Panc1 (cell line): ENCODE results near the gene PLCB1. TPM values are rescaled to one million over a fixed set of nuclear protein-coding genes. Genes with fewer than 3 reads are reported as not detected.

Experiments used
- ATAC-seq: fragments of 200-7000 bp; cut with Tn5 transposase; 2 replicates; pipeline ENCODE4 v1.9.1; 2020; ENCODE audit warnings: mild to moderate bottlenecking, moderate library complexity
- BruUV-seq: library from RNA; stranded (reverse); fragments of 400-500 nt; replicated peaks from 2 replicates; lab custom pipeline; 2021; lab: Mats Ljungman, UMichigan
- CTCF ChIA-PET: fragments of 300-600 bp; sonication (Branson Sonifier 250); formaldehyde crosslinking; loops from one replicate; lab custom pipeline; 2022; ENCODE audit warnings: antibody characterized with exemption; lab: Charles Lee
- POLR2A ChIA-PET: fragments of 300-600 bp; sonication (Branson Sonifier 250); formaldehyde crosslinking; loops from one replicate; lab custom pipeline; 2022; ENCODE audit warnings: antibody characterized with exemption; lab: Charles Lee
- DNase-seq: peaks from one replicate; pipeline ENCODE4 v3.0.0-alpha.2; 2010; ENCODE audit warnings: low read depth, low spot score
- H3K27ac ChIP-seq: 2 replicates; pipeline ENCODE4 v1.5.1; 2011; ENCODE audit warnings: mild to moderate bottlenecking, low read length, inconsistent platforms
- H3K27me3 ChIP-seq: fragments of 200-500 bp; sonication (Bioruptor generic); 2 replicates; pipeline ENCODE4 v1.6.0; 2014; ENCODE audit warnings: low read length, inconsistent platforms; ENCODE audit not compliant: control insufficient read depth, insufficient read depth
- H3K36me3 ChIP-seq: fragments of 200-500 bp; sonication (Bioruptor generic); 2 replicates; pipeline ENCODE4 v1.5.1; 2014; ENCODE audit warnings: inconsistent platforms, mild to moderate bottlenecking, low read length, moderate library complexity; ENCODE audit not compliant: control insufficient read depth, insufficient read depth
- H3K4me1 ChIP-seq: 2 replicates; pipeline ENCODE4 v1.5.1; 2011; ENCODE audit warnings: inconsistent platforms, mild to moderate bottlenecking, low read length, moderate library complexity; ENCODE audit not compliant: control insufficient read depth, insufficient read depth
- H3K4me3 ChIP-seq, 2 experiments: 2 replicates each; pipeline ENCODE4 v1.5.1; 2011 to 2012; ENCODE audit warnings: low read depth in 2 of 2, low read length in 2 of 2, mild to moderate bottlenecking in 2 of 2, inconsistent platforms in 1 of 2, moderate library complexity in 1 of 2
- H3K9me3 ChIP-seq: fragments of 200-500 bp; sonication (Bioruptor generic); 2 replicates; pipeline ENCODE4 v1.5.1; 2014; ENCODE audit warnings: low read depth, mild to moderate bottlenecking, inconsistent platforms, low read length, moderate library complexity; ENCODE audit not compliant: control insufficient read depth, insufficient read depth
- POLR2AphosphoS5 ChIP-seq: IDR thresholded peaks from 2 replicates; pipeline ENCODE4 v1.6.1; 2012; ENCODE audit warnings: mild to moderate bottlenecking, low read depth, low read length, moderate library complexity
- SIN3A ChIP-seq: IDR thresholded peaks from 2 replicates; pipeline ENCODE4 v1.6.1; 2012; ENCODE audit warnings: low read depth, mild to moderate bottlenecking, low read length, moderate library complexity, borderline replicate concordance; ENCODE audit not compliant: insufficient read depth
- TCF7L2 ChIP-seq: IDR thresholded peaks from 2 replicates; pipeline ENCODE4 v1.6.1; 2011; ENCODE audit warnings: mild to moderate bottlenecking, low read depth, low read length, inconsistent platforms
- in situ Hi-C: cut with HindIII; loops from 2 replicates; pipeline ENCODE4 v1.10.0; 2016; ENCODE audit warnings: low sequenced_read_pairs, low pct_unique_long_range_greater_than_20kb
- intact Hi-C: fragments of 100-400 bp; cut with micrococcal nuclease; formaldehyde crosslinking; loops from one replicate; pipeline ENCODE4 v1.10.0; 2022; ENCODE audit not compliant: unreplicated experiment
- total RNA-seq: library from RNA; stranded (reverse); gene quantifications from one replicate; pipeline ENCODE4 v1.2.1, GENCODE V29; 2021; ENCODE audit not compliant: unreplicated experiment
- TF ChIP-seq, protein P1 (sequence below), 2 experiments: IDR thresholded peaks; 2 replicates each; pipeline ENCODE4 v1.6.1; 2011 to 2012; ENCODE audit warnings: low read depth in 2 of 2, control low read depth in 1 of 2, low read length in 1 of 2, mild to moderate bottlenecking in 1 of 2, moderate library complexity in 1 of 2; ENCODE audit not compliant: insufficient read depth in 1 of 2
- TF ChIP-seq, protein P2 (sequence below): fragments of 450-650 bp; IDR thresholded peaks from 2 replicates; pipeline ENCODE4 v1.5.1; 2017; ENCODE audit warnings: mild to moderate bottlenecking

Gene PLCB1
- total RNA-seq, 1 experiment from 2014 or later = 0.59 TPM

DNA sequence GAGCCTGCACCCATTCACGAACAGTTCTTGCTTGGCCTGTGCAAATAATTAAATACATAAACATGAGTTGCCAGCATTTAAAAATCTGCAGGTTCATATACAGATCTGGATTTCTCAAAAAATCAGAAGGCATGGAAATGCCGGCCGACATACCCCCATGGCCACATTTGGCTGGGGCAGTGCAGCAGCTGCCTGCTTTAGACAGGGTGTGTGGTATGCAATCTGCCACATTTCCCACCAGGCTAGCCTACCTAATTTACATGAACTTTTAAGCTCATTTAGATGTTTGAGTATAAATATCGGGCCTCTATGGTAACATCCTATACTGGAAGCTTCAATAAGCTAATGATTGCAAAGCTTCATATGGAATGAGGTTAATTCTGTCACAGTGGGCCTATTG, 31.5 kb downstream of the PLCB1 start:
- CTCF ChIA-PET = no interaction called here
- intact Hi-C loops = no loop called here
- ATAC-seq (no peak), DNase-seq (no peak)
- BruUV-seq = no TSS peak
- H3K27ac ChIP-seq = no peak overlapping the region
- POLR2A ChIA-PET = no interaction called here
- no peaks in the 10 kb centered on the region for H3K9me3 ChIP-seq
- H3K27me3 ChIP-seq = no peaks in the 10 kb centered on the region
- H3K4me3 ChIP-seq = no peak overlapping the region
- no peaks in the 10 kb centered on the region for H3K36me3 ChIP-seq
- in situ Hi-C loops = no loop called here
- no peaks in the 10 kb centered on the region for H3K4me1 ChIP-seq
- TF ChIP-seq TCF7L2 = no peak
- TF ChIP-seq, protein P1, sequence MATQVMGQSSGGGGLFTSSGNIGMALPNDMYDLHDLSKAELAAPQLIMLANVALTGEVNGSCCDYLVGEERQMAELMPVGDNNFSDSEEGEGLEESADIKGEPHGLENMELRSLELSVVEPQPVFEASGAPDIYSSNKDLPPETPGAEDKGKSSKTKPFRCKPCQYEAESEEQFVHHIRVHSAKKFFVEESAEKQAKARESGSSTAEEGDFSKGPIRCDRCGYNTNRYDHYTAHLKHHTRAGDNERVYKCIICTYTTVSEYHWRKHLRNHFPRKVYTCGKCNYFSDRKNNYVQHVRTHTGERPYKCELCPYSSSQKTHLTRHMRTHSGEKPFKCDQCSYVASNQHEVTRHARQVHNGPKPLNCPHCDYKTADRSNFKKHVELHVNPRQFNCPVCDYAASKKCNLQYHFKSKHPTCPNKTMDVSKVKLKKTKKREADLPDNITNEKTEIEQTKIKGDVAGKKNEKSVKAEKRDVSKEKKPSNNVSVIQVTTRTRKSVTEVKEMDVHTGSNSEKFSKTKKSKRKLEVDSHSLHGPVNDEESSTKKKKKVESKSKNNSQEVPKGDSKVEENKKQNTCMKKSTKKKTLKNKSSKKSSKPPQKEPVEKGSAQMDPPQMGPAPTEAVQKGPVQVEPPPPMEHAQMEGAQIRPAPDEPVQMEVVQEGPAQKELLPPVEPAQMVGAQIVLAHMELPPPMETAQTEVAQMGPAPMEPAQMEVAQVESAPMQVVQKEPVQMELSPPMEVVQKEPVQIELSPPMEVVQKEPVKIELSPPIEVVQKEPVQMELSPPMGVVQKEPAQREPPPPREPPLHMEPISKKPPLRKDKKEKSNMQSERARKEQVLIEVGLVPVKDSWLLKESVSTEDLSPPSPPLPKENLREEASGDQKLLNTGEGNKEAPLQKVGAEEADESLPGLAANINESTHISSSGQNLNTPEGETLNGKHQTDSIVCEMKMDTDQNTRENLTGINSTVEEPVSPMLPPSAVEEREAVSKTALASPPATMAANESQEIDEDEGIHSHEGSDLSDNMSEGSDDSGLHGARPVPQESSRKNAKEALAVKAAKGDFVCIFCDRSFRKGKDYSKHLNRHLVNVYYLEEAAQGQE (IDR thresholded peaks at IDR 0.05; ENCODE audit: insufficient read depth in 1 of 2, low read depth in 2 of 2, low read length in 1 of 2) = no peak
- TF ChIP-seq POLR2AphosphoS5 = no peak

DNA sequence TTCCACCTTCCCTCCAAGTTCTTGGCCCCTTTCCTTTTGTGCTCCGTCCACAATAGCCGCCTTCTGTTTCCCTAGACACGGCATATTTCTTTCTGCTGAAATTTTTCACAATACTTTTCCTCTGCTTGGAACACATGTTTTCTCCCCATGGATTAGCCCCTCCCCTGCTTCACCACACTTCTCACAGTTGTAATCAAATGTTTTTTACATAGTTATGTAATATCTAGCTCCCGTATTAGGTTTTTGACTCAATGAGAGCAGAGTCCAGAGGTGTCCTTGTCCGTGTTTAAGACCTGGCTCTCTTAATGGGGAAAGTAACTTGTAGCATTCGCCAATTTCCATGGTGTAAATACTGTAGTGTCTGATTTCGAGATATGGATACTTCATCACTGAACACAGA, 34.7 kb downstream of the PLCB1 start:
- intact Hi-C loops = no loop called here
- ChIA-PET POLR2A (no interaction called here), CTCF (no interaction called here)
- H3K4me3 ChIP-seq = no peak overlapping the region
- no peaks in the 10 kb centered on the region for H3K27me3 ChIP-seq
- H3K4me1 ChIP-seq = no peaks in the 10 kb centered on the region
- H3K36me3 ChIP-seq = no peaks in the 10 kb centered on the region
- no TSS peak for BruUV-seq
- no peak overlapping the region for H3K27ac ChIP-seq
- DNase-seq (no peak), ATAC-seq (no peak)
- in situ Hi-C loops = no loop called here
- TF ChIP-seq POLR2AphosphoS5 = no peak
- TF ChIP-seq TCF7L2 = no peak
- TF ChIP-seq, protein P2, sequence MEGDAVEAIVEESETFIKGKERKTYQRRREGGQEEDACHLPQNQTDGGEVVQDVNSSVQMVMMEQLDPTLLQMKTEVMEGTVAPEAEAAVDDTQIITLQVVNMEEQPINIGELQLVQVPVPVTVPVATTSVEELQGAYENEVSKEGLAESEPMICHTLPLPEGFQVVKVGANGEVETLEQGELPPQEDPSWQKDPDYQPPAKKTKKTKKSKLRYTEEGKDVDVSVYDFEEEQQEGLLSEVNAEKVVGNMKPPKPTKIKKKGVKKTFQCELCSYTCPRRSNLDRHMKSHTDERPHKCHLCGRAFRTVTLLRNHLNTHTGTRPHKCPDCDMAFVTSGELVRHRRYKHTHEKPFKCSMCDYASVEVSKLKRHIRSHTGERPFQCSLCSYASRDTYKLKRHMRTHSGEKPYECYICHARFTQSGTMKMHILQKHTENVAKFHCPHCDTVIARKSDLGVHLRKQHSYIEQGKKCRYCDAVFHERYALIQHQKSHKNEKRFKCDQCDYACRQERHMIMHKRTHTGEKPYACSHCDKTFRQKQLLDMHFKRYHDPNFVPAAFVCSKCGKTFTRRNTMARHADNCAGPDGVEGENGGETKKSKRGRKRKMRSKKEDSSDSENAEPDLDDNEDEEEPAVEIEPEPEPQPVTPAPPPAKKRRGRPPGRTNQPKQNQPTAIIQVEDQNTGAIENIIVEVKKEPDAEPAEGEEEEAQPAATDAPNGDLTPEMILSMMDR = no peak
- TF ChIP-seq SIN3A = no peak
- TF ChIP-seq, protein P1 (IDR thresholded peaks at IDR 0.05; ENCODE audit: insufficient read depth in 1 of 2, low read depth in 2 of 2, low read length in 1 of 2) = no peak
- H3K9me3 ChIP-seq = no peaks in the 10 kb centered on the region
